Activated CD8-positive, alpha-beta T cell treated with anti-CD3 and anti-CD28 coated beads for 36 hours (primary cell): ENCODE results near the gene RAD51B. TPM values are rescaled to one million over a fixed set of nuclear protein-coding genes. Genes with fewer than 3 reads are reported as not detected.

Experiments used
- ATAC-seq: fragments of 200-7000 bp; cut with Tn5 transposase; one replicate; pipeline ENCODE4 v1.10.0; 2021; ENCODE audit warnings: mild to moderate bottlenecking, moderate library complexity
- CTCF ChIA-PET: fragments of 350-600 bp; sonication (Branson Sonifier 250); formaldehyde crosslinking; loops from one replicate; lab custom pipeline; 2021; ENCODE audit warnings: antibody characterized with exemption; lab: Charles Lee
- POLR2A ChIA-PET: fragments of 350-600 bp; sonication (Branson Sonifier 250); formaldehyde crosslinking; loops from one replicate; lab custom pipeline; 2021; ENCODE audit warnings: antibody characterized with exemption; lab: Charles Lee
- DNase-seq: peaks from one replicate; pipeline ENCODE4 v3.0.0-alpha.2; 2020
- H3K27ac Mint-ChIP-seq: one replicate; pipeline ENCODE4 v1.8.0; 2021; ENCODE audit warnings: mild to moderate bottlenecking, mixed read lengths
- H3K27me3 Mint-ChIP-seq: one replicate; pipeline ENCODE4 v1.8.0; 2021; ENCODE audit warnings: mixed read lengths
- H3K36me3 Mint-ChIP-seq: one replicate; pipeline ENCODE4 v1.8.0; 2021; ENCODE audit warnings: low read depth, mixed read lengths
- H3K4me1 Mint-ChIP-seq: one replicate; pipeline ENCODE4 v1.8.0; 2021; ENCODE audit warnings: low read depth, mixed read lengths
- H3K4me3 Mint-ChIP-seq: one replicate; pipeline ENCODE4 v1.8.0; 2021; ENCODE audit warnings: mild to moderate bottlenecking, moderate library complexity, mixed read lengths
- H3K9me3 Mint-ChIP-seq: one replicate; pipeline ENCODE4 v1.8.0; 2021; ENCODE audit warnings: mixed read lengths
- intact Hi-C: fragments of 100-400 bp; cut with micrococcal nuclease; formaldehyde crosslinking; loops from one replicate; pipeline ENCODE4 v1.10.0; 2022
- total RNA-seq, 2 experiments: library from RNA; stranded (reverse); gene quantifications; one replicate each; pipeline ENCODE4 v1.2.3, GENCODE V29; 2021
- TF ChIP-seq, protein P1 (sequence below): fragments of 200-600 bp; IDR thresholded peaks from one replicate; pipeline ENCODE4 v1.8.0; 2022; ENCODE audit warnings: antibody characterized with exemption, mild to moderate bottlenecking

Gene RAD51B
- total RNA-seq, 2 experiments from 2014 or later = 38.2 to 40.6 TPM

DNA sequence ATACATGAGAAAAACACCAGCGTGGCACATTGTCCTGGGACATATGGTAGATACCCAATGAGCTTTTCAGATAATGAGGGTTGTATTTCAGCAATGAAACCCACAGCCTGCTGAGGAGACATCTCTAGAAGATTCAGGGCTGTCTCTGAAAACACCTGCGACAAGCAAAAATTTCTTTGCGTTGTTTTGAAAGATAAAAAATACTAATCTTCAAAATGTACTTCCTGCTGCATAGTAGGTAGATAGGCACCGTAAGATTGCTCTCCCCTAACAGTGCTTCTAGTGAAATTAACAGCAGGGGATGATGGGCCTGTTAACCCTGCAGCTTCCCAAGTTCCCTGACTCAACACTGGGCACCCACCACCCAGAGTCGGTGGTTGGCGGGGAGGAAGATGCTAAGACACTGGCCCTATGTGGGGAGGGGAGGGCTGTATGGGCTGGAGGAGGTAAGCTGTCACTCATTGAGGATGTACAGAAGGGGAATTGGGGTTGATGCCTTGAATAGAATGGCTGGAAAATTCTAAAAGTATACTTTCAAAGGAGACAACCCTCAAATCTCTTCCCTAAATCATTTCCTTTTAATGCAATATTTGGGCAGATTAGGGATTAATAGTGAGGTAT, 953.3 kb downstream of the RAD51B start:
- POLR2A ChIA-PET = interaction anchor here (0.9 to 2.3 kb wide), 6 partner anchors 8 to 23 kb away, joined by 3 to 21 read pairs (median 6); partner anchors contain the start of gene ZFP36L1
- H3K4me1 Mint-ChIP-seq = peaks cover 42% of the 10 kb centered on the region
- peaks cover 2% of the 10 kb centered on the region for H3K36me3 Mint-ChIP-seq
- H3K4me3 Mint-ChIP-seq = no peak overlapping the region
- H3K27me3 Mint-ChIP-seq = no peaks in the 10 kb centered on the region
- peaks cover 7% of the 10 kb centered on the region for H3K9me3 Mint-ChIP-seq
- DNase-seq (no peak), ATAC-seq (no peak)
- CTCF ChIA-PET = interaction anchor here (1.5 to 2.9 kb wide), 4 partner anchors 8 to 43 kb away, joined by 3 to 12 read pairs (median 6); no protein-coding TSS in a partner anchor
- intact Hi-C loops = no loop called here
- H3K27ac Mint-ChIP-seq = no peak overlapping the region
- TF ChIP-seq, protein P1, sequence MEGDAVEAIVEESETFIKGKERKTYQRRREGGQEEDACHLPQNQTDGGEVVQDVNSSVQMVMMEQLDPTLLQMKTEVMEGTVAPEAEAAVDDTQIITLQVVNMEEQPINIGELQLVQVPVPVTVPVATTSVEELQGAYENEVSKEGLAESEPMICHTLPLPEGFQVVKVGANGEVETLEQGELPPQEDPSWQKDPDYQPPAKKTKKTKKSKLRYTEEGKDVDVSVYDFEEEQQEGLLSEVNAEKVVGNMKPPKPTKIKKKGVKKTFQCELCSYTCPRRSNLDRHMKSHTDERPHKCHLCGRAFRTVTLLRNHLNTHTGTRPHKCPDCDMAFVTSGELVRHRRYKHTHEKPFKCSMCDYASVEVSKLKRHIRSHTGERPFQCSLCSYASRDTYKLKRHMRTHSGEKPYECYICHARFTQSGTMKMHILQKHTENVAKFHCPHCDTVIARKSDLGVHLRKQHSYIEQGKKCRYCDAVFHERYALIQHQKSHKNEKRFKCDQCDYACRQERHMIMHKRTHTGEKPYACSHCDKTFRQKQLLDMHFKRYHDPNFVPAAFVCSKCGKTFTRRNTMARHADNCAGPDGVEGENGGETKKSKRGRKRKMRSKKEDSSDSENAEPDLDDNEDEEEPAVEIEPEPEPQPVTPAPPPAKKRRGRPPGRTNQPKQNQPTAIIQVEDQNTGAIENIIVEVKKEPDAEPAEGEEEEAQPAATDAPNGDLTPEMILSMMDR = no peak

DNA sequence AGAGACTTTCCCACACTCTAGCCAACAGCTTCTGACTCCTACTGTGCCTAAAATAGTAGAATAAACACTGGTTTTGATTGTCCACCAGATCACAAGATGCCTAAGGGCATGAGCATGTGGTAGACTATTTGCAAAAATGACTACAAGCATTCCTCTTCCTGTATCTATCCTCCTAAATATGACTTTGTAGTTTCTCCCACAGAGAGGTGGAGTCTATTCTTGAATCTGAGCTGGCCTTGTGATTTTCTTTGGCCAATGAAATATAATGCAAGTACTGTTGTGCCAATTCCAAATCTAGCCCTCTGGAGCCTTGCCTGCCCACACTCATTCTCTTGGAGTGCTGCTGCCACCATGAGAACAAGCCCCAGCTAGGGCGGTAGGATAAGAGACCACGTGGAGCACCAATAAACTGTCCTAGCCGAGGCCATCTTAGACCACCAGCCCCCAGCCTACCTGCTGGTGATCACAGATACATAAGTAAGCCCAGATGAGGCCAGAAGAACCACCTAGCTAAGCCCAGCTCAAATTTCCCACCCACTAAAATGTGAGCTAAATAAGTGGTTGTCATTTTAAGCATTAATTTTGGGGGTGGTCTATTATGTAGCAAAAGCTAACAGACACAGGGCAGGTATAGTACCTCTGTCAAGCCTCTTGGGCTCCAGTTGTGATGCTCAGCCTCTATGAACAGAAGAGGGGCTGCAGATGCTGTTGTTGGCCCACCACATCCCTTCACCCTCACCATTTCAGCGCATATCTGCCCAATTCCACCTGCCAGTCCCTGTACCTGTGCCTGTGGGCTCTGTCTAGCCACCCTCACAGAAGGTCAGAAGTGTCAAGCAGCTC, 955.4 kb downstream of the RAD51B start:
- ATAC-seq (no peak), DNase-seq (no peak)
- Mint-ChIP-seq H3K36me3 (peaks cover 2% of the 10 kb centered on the region), H3K4me3 (no peak overlapping the region), H3K4me1 (peaks cover 60% of the 10 kb centered on the region), H3K9me3 (peaks cover 7% of the 10 kb centered on the region), H3K27me3 (no peaks in the 10 kb centered on the region), H3K27ac (no peak overlapping the region)
- CTCF ChIA-PET = interaction anchor here (1.0 to 2.9 kb wide), 11 partner anchors 9 to 831 kb away, joined by 3 to 10 read pairs (median 4); no protein-coding TSS in a partner anchor
- TF ChIP-seq, protein P1 = no peak
- intact Hi-C loops = no loop called here
- POLR2A ChIA-PET = interaction anchor here (0.5 to 1.2 kb wide), 3 partner anchors 11 to 42 kb away, joined by 3 to 4 read pairs (median 3); no protein-coding TSS in a partner anchor

DNA sequence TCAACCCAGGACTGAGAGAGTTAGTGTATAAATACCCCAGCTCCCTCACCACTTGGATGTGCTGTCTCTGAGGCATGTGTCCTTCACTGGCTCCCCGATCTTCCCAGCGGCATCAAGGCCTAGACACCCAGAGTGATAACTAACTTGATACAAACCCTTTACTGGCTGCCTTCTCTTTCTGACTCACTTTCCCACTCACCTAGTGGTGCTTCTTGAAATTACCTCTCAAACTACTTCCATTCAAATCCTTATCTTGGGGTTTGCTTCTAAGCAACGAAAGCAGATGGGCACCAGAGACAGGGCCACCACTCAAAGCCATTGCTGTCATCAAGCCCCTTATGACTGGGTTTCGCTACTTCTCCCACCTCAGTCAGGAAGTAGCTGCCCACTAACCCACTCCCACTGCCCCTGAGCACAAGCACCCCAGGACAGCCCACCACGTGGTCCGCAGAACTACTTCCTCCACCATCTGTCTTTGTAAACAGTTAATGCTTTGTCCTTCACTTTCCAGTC, 956.1 kb downstream of the RAD51B start:
- H3K4me1 Mint-ChIP-seq = peaks cover 67% of the 10 kb centered on the region
- no peak overlapping the region for H3K27ac Mint-ChIP-seq
- POLR2A ChIA-PET = interaction anchor here (0.5 to 1.2 kb wide), 5 partner anchors 13 to 43 kb away, joined by 3 to 4 read pairs (median 3); no protein-coding TSS in a partner anchor
- DNase-seq (no peak), ATAC-seq (no peak)
- H3K9me3 Mint-ChIP-seq = peaks cover 7% of the 10 kb centered on the region
- no peaks in the 10 kb centered on the region for H3K27me3 Mint-ChIP-seq
- TF ChIP-seq, protein P1 = peak; percentile 52
- no peak overlapping the region for H3K4me3 Mint-ChIP-seq
- intact Hi-C loops = no loop called here
- CTCF ChIA-PET = interaction anchor here (1.0 to 2.3 kb wide), 7 partner anchors 8 to 90 kb away, joined by 3 to 7 read pairs (median 4); no protein-coding TSS in a partner anchor
- peaks cover 2% of the 10 kb centered on the region for H3K36me3 Mint-ChIP-seq

DNA sequence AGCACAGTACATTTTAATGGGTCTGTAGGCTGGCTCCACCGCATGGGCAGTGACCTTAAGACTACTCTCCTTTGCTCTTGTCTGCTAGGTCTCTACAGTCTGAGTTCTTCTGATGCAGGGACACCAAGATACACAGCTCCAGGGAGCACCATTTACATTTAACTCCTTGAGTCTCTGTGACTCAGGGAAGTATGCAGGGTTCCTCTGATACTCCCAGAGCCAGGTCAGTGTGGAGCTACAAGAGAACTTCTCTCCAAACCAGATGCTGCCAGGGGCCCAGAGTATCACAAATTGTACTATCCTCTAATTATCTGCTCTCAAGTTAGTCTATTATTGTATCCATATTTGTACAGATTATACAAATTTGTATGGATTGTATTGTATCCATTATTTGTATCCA, 958.1 kb downstream of the RAD51B start:
- Mint-ChIP-seq H3K4me1 (peaks cover 65% of the 10 kb centered on the region), H3K4me3 (no peak overlapping the region), H3K9me3 (peaks cover 7% of the 10 kb centered on the region), H3K27me3 (no peaks in the 10 kb centered on the region), H3K27ac (no peak overlapping the region), H3K36me3 (peaks cover 2% of the 10 kb centered on the region)
- intact Hi-C loops = no loop called here
- ATAC-seq = no peak
- no peak for DNase-seq
- TF ChIP-seq, protein P1 = no peak
- ChIA-PET POLR2A (interaction anchor here (9.0 kb wide), 1 partner anchor 16 kb away, joined by 161 read pairs; the partner anchor contains the start of gene ZFP36L1), CTCF (interaction anchor here (0.9 to 16.7 kb wide), 5 partner anchors 13 to 940 kb away, joined by 3 to 268 read pairs (median 5); partner anchors contain the start of gene ZFP36L1)

Other genes with a start within 250 kb of the RAD51B start
- gene PIGH, start 219.5 kb upstream of the RAD51B start, total RNA-seq = 10 to 100 TPM; 20.3 to 21.9 TPM
- 1 to 10 TPM; 9.9 TPM for gene ARG2, start 199.9 kb upstream of the RAD51B start, total RNA-seq
- gene VTI1B, start 145.1 kb upstream of the RAD51B start, total RNA-seq = 10 to 100 TPM; 57.3 to 59.7 TPM
- gene RDH11, start 124.0 kb upstream of the RAD51B start, total RNA-seq = 10 to 100 TPM; 78.9 to 83.2 TPM
- not detected for gene RDH12, start 117.9 kb upstream of the RAD51B start, total RNA-seq
- 10 to 100 TPM; 14.4 to 16.8 TPM for gene ZFYVE26, start 3.2 kb upstream of the RAD51B start, total RNA-seq